NCI-H82 treated with DMSO at 0.1 percent for 48 hours (cell line): ENCODE data around the gene PRRG4.
"Not testable (repeated sequence)": the region's sequence is repeated elsewhere in the genome, so short reads cannot be mapped to it uniquely, and the experiment has no call there.

Experiments
- DNase-seq: peaks from one replicate; lab custom pipeline; 2025; ENCODE audit not compliant: unreplicated experiment; lab: John Stamatoyannopoulos, UW

Gene PRRG4

DNA sequence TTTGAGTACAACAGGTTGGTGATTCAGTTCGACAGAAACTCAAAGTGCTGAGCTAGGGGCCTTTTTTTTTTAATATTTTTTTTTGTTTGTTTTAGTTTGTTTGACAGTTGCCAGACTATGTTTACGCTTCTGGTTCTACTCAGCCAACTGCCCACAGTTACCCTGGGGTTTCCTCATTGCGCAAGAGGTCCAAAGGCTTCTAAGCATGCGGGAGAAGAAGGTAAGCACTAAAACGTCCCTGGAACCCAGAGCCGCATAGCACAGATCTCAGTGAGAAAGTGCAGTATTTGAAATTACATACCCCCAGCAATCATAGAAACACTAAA is 649 bp downstream of the PRRG4 start:
- DNase-seq, result no peak

DNA sequence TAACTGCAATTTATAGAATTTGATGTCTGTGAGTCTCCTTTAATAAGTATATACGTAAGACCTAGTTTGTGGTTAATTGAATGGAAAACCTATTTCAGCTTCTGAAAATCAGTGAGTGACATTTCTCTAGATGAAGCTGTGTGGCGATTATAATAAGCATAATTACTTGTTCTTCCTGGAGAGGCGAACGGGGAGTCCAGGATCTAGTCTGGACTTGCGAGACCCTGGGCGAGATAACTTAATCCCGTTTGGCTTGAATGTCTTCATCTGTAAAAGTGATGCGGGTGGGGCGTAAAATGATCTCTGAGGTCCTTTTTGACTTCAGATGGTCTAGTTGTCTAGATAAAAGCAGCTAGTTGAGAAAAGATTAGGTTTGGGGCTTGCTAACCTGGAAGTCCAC is 1.1 kb downstream of the PRRG4 start:
- no peak for DNase-seq

DNA sequence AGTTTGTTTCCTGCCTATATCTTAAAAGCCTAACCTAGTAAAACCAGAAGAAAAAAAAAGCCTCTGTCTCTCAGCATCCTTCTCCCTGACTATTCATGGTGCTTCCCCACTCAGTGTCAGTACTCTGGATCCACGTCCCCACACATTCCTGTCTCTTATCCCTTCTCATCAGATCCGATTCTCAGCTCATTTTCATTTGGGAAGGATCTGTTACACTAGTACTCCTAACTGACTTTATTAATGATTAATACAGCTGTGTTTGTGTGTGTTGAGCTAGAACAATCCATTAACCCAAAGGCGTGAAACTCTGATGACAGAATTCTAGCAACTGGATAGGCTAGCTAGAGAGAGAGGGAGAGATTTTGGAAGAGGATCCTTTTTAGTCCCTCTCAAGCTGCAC is 1.5 kb downstream of the PRRG4 start:
- DNase-seq, result no peak

DNA sequence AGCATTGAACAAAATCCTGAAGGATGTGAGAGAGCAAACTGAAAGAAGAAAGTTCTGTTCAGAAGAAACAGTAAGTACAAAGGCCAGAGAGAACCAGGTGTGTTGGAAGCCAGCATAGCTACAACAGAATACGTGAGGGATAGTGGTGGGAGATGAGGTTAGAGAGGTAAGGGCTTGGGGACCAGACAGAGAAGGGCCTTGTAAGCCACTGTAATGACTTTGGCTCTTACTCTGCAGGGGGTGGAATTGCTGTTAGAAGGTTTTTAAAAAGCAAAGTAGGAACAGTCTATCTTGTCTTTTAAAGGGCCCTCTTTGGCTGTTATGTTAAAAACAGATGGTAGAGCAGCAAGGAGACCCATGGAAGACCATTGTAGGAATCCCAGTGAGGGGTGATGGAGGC is 4.2 kb downstream of the PRRG4 start:
- DNase-seq, result no peak

DNA sequence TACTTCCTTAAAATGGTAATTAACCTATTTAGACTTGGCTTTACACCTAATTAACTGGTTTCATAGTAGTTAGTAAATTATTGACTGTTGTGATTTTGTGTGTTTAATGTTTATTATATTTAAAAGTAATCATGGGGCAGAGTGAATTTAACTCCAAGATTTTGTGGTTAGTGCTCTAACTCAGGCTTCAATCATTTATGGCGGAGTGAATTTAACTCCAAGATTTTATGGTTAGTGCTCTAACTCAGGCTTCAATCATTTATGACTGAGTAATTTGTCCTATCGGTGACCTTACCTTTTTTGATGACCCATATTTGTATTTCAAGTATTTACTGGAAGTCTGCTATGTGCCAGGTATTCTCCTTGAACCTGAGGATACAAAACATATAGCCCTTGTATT is 7.2 kb downstream of the PRRG4 start:
- DNase-seq, result no peak

DNA sequence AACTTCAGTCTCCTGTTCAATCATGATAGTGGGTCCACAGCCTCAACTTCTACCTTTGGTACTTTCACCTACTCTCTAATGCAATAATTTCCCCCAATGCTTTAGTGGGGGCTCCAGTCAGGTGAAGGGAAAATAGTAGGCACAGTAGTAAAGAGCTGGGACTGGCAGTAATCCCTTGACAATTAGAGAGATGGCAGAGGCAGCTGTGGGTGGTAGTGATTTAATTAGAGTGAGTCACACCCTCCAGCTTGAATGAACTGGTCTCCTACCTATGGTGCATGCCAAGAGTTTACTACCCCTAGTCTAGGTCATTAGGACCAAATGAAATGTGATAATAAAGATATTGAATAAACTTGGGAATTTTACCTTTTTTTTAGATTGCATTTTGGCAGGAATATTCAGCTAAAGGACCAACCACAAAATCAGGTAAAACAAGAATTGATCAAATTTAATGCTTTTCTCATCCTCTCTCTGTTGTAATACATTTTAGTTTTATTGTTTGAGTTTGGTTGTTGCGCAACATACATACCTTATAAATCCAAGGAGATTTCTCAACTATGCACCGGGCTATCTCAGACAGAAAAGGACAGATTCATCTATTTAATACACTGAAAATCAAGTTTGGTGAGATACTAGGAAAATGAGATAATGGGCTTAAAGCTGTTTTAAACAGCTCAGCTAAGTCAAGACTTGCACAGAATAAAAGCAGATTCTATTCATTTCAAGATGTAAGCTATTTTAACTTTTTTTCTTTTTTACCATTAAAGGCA is 9.0 kb downstream of the PRRG4 start:
- DNase-seq, result no peak

DNA sequence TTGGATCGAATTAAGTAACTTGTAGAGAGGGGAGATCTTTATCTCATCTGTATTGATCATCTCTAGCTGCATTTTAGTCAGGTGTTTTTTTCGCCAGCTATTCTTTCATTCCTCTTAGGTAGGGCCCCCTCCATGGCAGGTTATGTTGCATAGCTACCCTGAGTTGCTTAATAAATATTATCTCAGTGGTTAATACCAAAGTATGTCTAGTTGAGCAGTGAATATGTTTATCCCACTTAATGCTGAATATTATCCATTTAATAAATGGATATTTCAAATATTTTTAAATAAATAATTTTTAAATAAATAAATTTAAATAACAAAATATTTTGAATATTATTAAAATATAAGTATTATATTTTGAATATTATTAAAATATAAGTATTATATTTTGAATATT is 9.6 kb downstream of the PRRG4 start:
- no peak for DNase-seq

DNA sequence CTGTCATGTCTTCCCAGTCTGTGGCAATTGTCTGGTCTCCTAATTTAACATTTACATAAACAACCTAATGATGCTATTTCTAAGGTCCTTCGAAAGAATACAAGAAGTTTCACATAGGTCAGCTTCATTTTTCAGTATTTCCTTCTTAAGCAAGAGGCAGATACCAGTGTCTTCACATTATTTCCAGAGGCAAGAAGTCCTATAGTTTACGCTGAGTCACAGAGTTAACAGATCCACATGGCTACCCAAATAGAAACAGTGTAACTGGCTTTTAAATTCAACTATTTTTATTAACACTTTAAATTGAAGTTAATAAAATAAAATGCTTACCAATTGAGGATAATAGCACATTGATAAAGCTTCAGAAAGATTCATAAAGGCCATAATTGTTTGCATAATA is 10.9 kb downstream of the PRRG4 start:
- no peak for DNase-seq

DNA sequence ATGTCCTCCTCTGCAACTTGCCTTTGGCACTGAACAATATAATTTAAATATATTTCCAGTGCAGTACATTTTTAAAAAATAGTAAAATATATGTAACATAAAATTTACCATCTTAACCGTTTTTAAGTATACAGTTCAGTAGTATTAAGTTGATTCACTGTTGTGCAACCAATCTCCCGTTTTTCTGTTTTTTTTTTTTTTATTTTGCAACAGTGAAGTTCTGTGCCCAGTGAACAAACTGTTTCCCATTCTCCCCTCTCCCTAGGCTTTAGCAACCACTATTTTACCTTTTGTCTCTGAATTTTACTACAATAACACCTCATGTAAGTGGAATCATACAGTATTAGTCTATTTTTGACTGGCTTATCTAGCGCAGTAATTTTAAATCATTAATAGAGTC is 13.8 kb downstream of the PRRG4 start:
- no peak for DNase-seq

DNA sequence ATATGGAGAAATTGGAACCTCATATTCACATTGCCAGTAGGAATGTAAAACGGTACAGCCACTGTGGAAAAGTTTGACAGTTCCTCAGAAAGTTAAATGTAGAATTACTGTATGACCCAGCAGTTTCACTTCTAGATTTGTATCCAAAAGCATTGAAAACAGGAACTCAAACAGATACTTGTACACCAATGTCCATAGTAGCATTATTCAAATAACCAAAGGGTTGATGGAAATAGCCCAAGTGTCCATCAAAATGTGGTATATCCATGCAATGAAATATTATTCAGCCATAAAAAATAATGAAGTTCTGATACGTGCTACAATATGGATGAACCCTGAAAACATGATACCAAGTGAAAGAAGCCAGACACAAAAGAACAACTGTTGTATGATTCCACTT is 17.8 kb downstream of the PRRG4 start:
- DNase-seq, result no peak

DNA sequence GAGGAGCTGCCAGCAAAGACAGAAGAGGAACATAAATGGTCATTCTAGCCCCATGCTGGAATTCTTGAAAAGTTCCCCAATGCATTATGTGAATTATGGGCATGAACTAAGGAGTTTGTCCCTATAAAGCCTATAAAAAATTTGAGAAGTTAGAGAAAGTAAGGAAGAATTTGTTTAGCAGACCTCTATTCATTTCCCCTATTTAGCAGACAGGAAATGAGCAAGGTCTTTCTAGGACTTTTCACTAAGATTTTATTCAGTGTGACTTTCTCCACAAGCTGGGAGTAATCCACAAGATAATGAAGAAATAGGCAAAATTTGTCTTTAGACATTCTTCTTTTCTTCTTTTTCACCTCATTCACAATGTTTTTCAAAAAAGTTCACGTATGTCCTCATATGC is 20.0 kb downstream of the PRRG4 start:
- DNase-seq, result no peak

DNA sequence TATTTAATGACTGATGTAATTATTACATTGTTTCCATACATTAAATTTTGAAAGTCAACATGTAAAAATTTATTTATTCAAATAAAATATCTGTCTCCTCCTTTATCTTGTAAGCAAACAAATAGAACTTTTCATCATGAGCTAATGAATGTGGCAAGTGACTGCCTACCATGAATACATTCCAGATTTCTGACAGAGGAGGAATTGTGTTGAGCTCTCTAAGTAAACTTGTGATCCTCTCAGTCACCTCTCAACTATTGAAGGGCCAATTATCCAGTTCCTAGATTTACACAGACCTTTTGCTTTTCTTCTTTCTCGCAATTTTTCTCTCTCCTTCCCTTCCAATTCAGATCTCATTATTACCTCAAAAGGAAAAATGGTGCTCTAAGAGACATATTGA is 21.5 kb downstream of the PRRG4 start:
- no peak for DNase-seq

DNA sequence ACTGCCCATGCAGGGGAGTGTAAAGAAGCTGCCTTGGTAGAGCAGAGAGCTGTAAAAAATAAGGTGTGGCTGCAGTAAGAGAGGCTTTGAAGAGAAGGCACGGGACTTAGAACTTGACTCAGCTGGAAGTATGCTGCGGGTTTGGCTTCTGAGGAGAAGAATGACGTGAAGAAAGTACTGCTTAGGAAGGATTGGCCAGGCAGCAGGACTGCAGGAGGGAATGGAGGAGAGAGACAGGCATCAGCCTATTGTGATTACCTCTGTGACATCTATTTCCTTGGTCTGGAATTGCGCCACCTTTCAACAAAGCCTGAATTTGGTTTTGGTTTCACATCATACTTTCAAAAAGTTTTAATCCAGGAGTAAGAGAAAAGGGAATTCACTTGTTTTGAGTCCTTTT is 22.5 kb downstream of the PRRG4 start:
- DNase-seq, result no peak

DNA sequence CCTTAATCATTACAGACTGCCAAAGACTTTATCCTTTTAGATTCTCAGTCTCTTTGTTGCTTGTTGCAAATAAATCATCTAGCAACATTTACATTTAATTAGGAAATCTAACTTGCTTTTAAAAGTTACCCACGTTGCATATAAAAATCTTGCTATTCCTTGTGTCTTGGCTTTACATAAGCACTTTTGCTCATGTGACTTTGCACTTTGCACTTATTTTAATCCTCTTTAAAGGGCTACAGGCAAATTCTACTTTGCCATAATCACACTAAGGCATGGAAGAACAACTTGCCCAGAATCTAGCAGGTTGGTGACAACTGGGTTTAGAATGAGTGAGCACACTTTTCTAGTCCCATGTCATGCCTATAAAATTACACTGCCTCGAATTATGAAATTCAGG is 25.9 kb downstream of the PRRG4 start:
- no peak for DNase-seq

DNA sequence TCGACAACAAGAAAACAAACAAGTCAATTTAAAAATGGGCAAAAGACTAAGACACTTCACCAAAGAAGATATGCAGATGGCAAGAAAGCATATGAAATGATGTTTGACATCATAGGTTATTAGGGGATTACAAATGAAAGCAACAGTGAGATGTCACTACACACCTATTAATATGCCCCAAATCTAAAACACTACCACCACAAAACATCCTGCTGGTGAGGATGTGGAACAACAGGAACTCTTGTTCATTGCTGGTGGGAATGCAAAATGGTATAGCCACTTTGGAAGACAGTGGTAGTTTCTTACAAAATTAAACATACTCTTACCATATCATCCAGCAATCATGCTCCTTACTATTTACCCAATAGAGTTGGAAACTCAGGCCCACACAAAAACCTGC is 29.0 kb downstream of the PRRG4 start:
- DNase-seq, result no peak

DNA sequence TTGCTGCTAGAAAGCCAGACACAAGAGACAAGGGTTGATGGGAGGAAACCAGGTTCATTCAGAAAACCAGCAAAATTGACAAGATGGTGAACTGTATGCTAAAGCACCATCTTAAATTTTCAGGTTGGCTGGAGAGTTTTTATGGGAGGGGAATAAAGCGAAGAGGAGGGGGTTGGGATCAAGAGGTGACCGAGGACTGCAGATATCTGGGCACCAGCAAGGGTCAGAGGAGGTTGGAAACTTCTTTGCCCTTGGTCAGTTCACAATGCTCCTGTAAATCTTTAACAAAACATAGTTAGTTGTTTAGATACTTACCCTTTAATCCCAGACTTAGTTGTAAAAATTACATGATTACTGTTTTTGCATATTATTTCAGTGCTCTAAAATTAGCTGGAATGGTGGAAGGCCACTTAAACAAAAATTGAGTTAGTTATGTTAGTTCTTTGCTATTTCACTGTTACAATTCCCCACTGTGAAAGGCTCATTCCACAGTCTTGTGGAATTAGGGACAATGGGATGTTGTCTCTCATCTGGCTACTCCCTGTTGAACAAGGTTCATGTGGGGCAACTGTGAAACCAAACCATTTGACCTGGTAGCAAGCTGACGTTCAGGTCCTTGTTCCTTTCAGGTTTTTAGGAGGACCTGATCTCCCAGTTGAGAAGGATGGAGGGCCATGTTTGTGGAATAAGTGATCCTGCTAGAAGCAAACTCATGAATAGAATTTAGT is 32.3 kb downstream of the PRRG4 start:
- DNase-seq, result no peak

DNA sequence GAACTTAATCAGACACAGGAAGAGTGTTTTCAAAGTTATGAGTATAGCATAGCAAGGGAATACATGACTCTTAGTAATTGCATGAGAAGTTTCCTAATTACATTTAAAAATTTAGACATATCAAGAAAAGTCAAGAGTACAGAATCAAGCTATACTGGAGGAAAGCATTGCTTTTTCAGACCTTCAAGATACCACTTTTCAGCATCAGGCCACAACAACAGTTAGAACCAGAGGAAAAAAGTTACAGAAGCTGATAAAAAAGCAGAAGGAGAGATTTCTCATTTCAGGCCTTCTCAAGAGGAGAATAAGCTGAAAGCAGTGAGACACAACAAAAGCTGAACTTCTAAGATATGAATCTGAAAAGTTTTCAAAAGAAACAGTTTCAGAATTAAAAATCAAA is 34.8 kb downstream of the PRRG4 start:
- DNase-seq, result no peak

DNA sequence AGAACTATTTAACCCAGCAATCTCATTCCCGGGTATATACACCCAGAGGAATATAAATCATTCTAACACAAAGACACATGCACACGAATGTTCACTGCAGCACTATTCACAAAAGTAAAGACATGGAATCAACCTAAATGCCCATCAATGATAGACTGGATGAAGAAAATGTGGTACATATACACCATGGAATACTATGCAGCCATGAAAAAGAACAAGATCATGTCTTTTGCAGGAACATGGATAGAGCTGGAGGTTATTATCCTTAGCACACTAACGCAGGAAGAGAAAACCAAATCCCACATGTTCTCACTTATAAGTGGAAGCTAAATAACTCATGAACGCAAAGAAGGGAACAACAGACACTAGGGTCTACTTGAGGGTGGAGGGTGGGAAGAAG is 39.0 kb downstream of the PRRG4 start:
- DNase-seq, result not testable (repeated sequence)

DNA sequence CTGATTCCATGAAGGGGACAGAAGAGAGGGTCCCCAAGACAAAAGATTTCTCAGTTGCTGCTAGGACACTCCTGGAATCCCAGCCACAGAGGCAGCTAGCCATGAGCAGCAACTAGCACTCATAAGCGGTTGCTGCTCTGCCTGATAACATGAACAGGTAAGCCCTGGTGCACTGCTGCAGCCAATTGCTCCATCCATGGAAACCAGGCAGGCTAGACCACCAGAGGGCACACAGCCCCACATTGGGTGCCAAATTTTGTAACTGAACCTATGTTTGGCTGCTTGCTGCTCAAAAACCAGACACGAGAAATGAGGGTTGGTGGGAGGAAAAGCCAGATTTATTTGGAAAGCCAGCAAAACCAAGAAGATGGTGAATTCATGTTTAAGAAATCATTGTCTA is 40.9 kb downstream of the PRRG4 start:
- no peak for DNase-seq

DNA sequence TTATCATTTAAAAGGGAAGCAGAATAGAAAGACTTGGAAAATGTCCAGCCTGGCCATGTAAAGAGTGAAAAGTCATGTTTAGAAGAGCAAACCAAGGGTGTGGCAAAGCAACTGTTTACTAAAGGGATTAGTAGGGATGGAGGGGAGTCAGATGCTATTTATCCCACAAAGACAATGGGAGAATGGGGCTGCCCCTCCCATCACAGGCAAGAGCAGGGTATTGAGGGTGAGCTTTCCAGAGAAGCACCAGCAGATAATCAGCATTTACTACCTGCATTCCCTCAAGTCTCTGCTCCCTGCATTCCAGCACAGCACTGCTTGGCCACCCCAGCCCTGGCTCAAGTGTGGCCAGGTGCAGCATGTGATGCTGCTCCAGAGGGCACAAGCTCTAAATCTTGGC is 44.4 kb downstream of the PRRG4 start:
- DNase-seq, result peak; percentile 28

DNA sequence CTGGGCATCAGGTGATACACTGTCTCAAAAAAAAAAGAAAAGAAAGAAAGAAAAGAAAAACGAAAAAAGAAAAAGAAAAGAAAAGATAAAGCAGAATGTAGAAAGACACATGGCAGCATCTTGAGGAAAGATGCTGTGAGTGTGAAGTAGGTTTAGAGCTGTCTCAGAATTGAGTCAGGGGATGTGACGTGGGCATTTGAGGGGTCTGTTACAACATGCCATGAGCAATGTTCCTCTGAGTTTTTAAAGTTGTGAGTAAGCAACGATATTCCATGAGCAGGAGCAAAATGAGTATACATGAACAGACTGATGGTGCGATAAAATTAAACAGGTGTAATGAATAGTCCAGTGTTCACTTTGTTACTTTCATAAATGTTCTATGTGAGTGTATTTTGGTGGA is 51.6 kb downstream of the PRRG4 start:
- DNase-seq, result no peak

DNA sequence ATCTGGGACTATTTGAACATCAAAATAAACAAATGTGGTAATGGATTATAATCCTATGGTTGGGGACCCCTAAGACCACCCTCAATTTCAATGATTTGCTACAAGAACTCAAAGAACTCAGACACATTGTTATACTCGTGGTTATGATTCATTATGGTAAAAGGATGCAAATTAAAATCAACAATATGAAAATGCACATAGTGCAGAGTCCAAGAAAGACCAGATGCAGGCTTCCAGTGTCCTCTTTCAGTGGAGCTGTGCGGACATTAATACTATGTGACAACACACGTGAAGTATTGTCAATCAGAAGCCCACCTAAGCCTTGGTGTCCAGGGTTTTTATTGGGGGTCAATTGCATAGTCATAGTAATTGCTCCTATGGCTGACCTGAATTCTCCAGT is 53.7 kb downstream of the PRRG4 start:
- DNase-seq, result no peak

DNA sequence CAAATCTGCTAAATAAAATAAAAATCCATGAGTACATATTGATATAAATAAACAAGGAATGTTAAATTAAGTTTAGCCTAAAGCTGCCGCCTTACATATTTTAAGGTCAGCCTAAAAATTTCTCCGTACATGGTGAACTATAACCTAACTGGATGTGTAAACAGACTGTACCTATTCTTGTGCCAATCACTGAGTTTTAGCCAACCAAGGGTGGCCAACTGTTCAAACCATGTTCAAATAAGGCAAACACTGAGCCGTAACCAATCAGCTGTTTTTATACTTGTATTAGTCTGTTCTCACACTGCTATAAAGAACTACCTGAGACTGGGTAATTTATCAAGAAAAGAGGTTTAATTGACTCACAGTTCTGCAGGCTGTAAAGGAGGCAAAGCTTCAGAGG is 54.3 kb downstream of the PRRG4 start:
- DNase-seq, result no peak
